ENCODE results near the gene MAP3K1.

The MAP3K1 gene

GRCh38 chr5:56849671-56850070 is 34.3 kb downstream of the MAP3K1 start:
- no peak for DNase-seq

- DNase-seq: no peak
Observed at GRCh38 chr5:56850423-56850822, 35.1 kb downstream of the MAP3K1 start.

- DNase-seq: no peak
Observed at GRCh38 chr5:56851258-56851941, 36.1 kb downstream of the MAP3K1 start.

GRCh38 chr5:56852228-56853000 is 37.1 kb downstream of the MAP3K1 start:
- no peak for DNase-seq

GRCh38 chr5:56853698-56854097 is 38.3 kb downstream of the MAP3K1 start:
- no peak for DNase-seq

GRCh38 chr5:56854920-56855319 is 39.6 kb downstream of the MAP3K1 start:
- no peak for DNase-seq

- DNase-seq: no peak
Observed at GRCh38 chr5:56856541-56857178, 41.3 kb downstream of the MAP3K1 start.

GRCh38 chr5:56858777-56859442 is 43.6 kb downstream of the MAP3K1 start:
- no peak for DNase-seq

- no peak for DNase-seq
Observed at GRCh38 chr5:56861893-56862485, 46.6 kb downstream of the MAP3K1 start.

- no peak for DNase-seq
Observed at GRCh38 chr5:56862909-56863308, 47.6 kb downstream of the MAP3K1 start.

GRCh38 chr5:56871777-56872176 is 56.4 kb downstream of the MAP3K1 start:
- no peak for DNase-seq

- no peak for DNase-seq
Observed at GRCh38 chr5:56873056-56873455, 57.7 kb downstream of the MAP3K1 start.

GRCh38 chr5:56876327-56876726 is 61.0 kb downstream of the MAP3K1 start:
- DNase-seq: no peak

- DNase-seq: no peak
Observed at GRCh38 chr5:56881571-56881970, 66.2 kb downstream of the MAP3K1 start.

- no peak for DNase-seq
Observed at GRCh38 chr5:56893251-56893951, 78.1 kb downstream of the MAP3K1 start.

- DNase-seq: no peak
Observed at GRCh38 chr5:56896763-56897162, 81.4 kb downstream of the MAP3K1 start.

- no peak for DNase-seq
Observed at GRCh38 chr5:56898213-56898612, 82.9 kb downstream of the MAP3K1 start.

- DNase-seq: no peak
Observed at GRCh38 chr5:56900395-56900794, 85.0 kb downstream of the MAP3K1 start.

GRCh38 chr5:56900858-56901578 is 85.7 kb downstream of the MAP3K1 start:
- DNase-seq: peak; percentile 48

- no peak for DNase-seq
Observed at GRCh38 chr5:56908942-56909293, 93.6 kb downstream of the MAP3K1 start.

GRCh38 chr5:56909294-56910209 is 94.2 kb downstream of the MAP3K1 start, which contains the start of gene SETD9:
Gene SETD9 (plus strand): TSS chr5:56909596. CDS start chr5:56909646, 50 bp downstream.
- peak; percentile 97 for DNase-seq
